ENCODE results near the gene DOCK1.
A peak's percentile ranks its signal among the peaks of the same experiment; 100 is the strongest.

DOCK1 gene

GRCh38 chr10:127016331-127016730 is 111.1 kb downstream of the DOCK1 start:
- DNase-seq = peak in 1 of 42 donors; percentile 12

GRCh38 chr10:127017541-127018297 is 112.5 kb downstream of the DOCK1 start:
- intact Hi-C loops (cut with DNase I) = no loop called here
- peak in 1 of 42 donors; percentile 13 for DNase-seq

More at GRCh38 chr10:127016331-127016730, 111.1 kb downstream of the DOCK1 start:
- intact Hi-C loops (cut with DNase I) = no loop called here

- intact Hi-C loops (cut with DNase I) = no loop called here
- DNase-seq = peak in 34 of 42 donors; percentile 15 to 82 (median 55)
Measured at GRCh38 chr10:127018298-127018650, 113.0 kb downstream of the DOCK1 start.

GRCh38 chr10:127018766-127019165 is 113.5 kb downstream of the DOCK1 start:
- DNase-seq = peak in 1 of 42 donors; percentile 7
- intact Hi-C loops (cut with DNase I) = no loop called here

GRCh38 chr10:127020260-127020659 is 115.0 kb downstream of the DOCK1 start:
- intact Hi-C loops (cut with DNase I) = no loop called here
- peak in 1 of 42 donors; percentile 18 for DNase-seq

- intact Hi-C loops (cut with DNase I) = no loop called here
- peak in 2 of 42 donors; percentile 5 to 19 for DNase-seq
Measured at GRCh38 chr10:127021801-127022200, 116.6 kb downstream of the DOCK1 start.

DNA sequence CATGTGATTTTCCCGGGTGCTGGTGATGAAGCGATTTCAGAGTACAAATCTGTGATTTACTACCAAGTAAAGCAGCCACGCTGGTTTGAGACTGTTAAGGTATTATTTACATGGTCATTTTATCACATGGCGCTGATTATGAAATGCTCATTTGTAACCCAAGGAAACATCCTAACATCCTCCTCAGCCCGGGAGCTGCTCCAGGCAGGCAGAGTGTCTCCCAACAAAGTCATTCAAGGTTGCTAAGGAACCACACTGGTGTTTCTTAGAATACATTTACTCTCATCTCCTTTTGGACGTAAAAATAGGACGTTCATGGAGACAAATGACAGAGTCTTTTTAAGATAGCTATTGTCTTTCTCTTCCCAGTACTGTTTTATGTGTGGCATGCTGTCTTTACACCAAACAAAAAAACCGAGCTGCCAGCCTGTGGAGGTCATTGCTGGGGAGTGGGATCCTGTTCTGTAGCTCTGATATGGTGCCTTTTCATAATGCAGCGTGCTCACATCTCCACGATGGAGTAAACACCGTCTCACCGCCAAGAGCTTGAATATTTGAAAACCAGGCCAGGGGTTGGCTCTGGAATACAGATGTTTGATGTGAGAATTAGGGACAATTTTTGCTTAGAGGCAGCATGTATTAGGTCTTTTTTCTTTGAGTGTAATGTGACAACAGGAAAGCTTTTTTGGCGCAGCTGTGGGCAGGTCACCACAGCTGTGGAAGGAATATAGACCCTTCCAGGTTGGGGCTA is 119.6 kb downstream of the DOCK1 start:
- intact Hi-C loops (cut with DNase I) = no loop called here
- DNase-seq = peak in 19 of 42 donors; percentile 13 to 68 (median 36)

GRCh38 chr10:127027786-127028185 is 122.6 kb downstream of the DOCK1 start:
- intact Hi-C loops (cut with DNase I) = no loop called here
- peak in 3 of 42 donors; percentile 15 to 16 (median 16) for DNase-seq

DNA sequence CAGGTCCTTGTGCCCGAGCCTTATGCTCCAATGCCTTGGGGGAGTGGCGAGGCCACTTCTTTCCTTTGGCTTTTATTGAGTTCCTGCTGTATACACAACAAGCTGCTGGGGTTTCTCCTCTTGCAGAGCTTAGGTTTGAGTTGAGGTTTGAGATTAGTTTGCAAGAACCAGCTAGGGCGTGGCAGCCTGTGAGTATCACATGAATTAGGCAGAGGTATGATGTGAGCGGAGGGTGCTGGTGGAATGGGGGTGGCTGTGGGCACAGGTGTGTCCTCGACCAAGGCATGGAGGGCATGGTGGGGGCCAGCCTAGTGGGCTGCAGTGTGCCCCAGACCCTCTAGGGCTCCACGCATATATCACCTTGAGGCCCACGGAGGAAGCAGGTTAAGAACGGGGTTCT is 123.3 kb downstream of the DOCK1 start:
- peak in 4 of 42 donors; percentile 1 to 14 (median 8) for DNase-seq
- intact Hi-C loops (cut with DNase I) = no loop called here

GRCh38 chr10:127029061-127029460 is 123.8 kb downstream of the DOCK1 start:
- intact Hi-C loops (cut with DNase I) = no loop called here
- peak in 2 of 42 donors; percentile 14 to 21 for DNase-seq

DNA sequence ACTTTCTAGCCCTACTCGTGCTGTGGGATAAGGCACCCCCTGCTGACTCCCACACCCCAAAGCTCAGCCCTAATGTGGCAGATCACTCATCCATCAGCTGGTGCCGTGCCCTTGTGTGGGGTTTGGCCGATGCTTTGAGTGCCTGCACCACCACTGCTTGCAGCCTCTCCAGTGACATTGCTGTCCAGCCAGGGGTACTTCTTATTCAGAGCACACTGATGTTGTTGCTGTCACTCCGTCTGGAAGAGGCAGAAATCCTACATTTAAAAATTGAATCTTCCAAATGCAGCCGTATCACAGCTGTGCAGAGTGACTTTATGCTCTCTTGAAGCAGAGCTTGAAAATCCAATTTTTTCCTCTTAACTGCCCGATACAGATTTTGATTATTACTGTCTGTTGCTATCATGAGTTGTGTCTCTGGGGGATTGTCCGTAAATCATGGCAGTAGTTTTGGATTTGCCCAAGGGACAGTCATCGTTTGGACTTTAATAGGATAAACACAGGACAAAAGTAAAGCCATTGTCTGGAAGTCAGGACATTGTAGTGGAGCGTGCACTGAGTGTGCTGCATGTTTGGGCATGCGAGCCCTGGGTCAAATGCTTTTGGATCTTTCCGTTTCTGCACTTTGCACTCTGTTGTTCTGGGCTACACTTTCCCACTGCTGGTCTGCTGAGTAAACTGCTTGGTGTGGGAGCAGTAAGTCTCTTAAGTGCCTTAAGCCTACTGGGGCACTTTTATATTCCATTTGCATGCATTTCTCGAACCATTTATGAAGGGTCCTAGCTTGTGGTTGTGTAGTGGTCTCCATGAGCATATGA is 128.2 kb downstream of the DOCK1 start:
- intact Hi-C loops (cut with DNase I) = no loop called here

GRCh38 chr10:127034034-127034633 is 128.9 kb downstream of the DOCK1 start:
- intact Hi-C loops (cut with DNase I) = no loop called here
- DNase-seq = peak in 2 of 42 donors; percentile 30 to 33

More for the DNA sequence above, 128.2 kb downstream of the DOCK1 start:
- peak in 33 of 42 donors; percentile 17 to 79 (median 48) for DNase-seq

- peak in 37 of 42 donors; percentile 24 to 86 (median 59) for DNase-seq
- intact Hi-C loops (cut with DNase I) = no loop called here
Measured at GRCh38 chr10:127034790-127035189, 129.6 kb downstream of the DOCK1 start.

DNA sequence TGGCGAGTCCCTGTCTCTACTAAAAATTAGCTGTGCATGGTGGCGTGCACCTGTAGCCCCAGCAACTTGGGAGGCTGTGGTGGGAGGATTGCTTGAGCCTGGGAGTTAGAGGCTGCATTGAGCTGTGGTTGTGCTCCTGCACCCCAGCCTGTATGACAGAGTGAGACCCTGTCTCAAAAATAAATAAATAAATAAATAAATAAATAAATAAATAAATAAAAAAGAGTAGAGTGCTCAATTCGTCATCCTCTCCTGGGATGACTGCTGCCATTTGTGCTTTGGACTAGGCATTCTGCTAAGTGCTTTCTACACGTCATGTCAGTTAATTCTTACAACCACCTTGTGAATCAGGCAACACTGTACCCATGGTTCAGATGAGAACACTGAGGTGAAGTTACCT is 130.6 kb downstream of the DOCK1 start:
- peak in 3 of 42 donors; percentile 18 to 32 (median 22) for DNase-seq
- intact Hi-C loops (cut with DNase I) = no loop called here

GRCh38 chr10:127036987-127037386 is 131.8 kb downstream of the DOCK1 start:
- peak in 4 of 42 donors; percentile 0 to 32 (median 21) for DNase-seq
- intact Hi-C loops (cut with DNase I) = no loop called here

DNA sequence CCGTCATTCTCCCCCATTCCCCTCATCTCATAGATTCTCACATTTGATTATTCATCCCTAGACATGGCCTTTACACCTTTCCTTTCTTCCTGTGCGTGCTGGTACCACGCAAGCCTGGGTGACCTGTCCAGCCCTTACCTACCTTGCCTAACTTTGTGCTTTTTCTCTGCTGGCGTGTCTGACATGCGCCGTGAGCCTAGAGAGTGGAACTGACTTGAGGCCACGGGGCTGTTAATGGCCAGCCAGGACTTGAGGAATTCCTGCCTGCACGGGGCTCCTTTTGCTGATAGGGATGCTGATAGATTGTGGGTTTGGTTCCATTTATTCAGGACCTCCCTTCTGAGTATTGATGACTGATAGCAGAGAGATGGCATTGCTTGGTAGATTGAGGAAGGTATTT is 134.2 kb downstream of the DOCK1 start:
- DNase-seq = peak in 3 of 42 donors; percentile 15 to 28 (median 23)
- intact Hi-C loops (cut with DNase I) = no loop called here

DNA sequence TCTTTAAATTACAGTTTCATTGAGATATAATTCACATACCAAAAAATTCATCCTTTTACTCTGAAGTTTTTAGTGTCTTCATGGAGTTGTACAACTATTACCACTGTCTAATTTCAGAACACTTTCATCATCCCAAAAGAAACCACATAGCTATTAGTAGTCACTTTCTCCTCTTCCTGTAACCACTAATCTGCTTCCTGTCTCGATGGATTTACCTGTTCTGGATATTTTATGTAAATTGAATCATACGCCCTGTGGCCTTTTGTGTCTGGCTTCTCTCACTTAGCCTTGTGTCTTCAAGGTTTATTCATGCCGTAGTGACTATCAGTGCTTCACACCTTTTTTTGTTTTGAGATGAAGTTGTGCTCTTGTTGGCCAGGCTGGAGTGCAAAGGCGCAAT is 135.5 kb downstream of the DOCK1 start:
- intact Hi-C loops (cut with DNase I) = no loop called here
- DNase-seq = no peak

- intact Hi-C loops (cut with DNase I) = no loop called here
- peak in 2 of 42 donors; percentile 13 to 26 for DNase-seq
Measured at GRCh38 chr10:127041552-127041951, 136.3 kb downstream of the DOCK1 start.

- intact Hi-C loops (cut with DNase I) = no loop called here
- peak in 2 of 42 donors; percentile 20 to 23 for DNase-seq
Measured at GRCh38 chr10:127043301-127043700, 138.1 kb downstream of the DOCK1 start.

All from head of caudate nucleus (tissue), 42 donors.